HEK293T (cell line): ENCODE data around the gene PINK1.

ENCODE experiments used
- BHLHE40 ChIP-seq: fragments of 450-650 bp; IDR thresholded peaks from 2 replicates; pipeline ENCODE4 v1.6.1; 2016; ENCODE audit warnings: mild to moderate bottlenecking, moderate library complexity, borderline replicate concordance
- FOXK2 ChIP-seq: fragments of 450-650 bp; IDR thresholded peaks from 2 replicates; pipeline ENCODE4 v1.6.1; 2016; ENCODE audit warnings: mild to moderate bottlenecking
- NFRKB ChIP-seq: fragments of 450-650 bp; IDR thresholded peaks from 2 replicates; pipeline ENCODE4 v1.6.1; 2016; ENCODE audit warnings: mild to moderate bottlenecking, moderate library complexity
- SP1 ChIP-seq: fragments of 450-650 bp; IDR thresholded peaks from 2 replicates; pipeline ENCODE4 v1.6.1; 2017
- ZNF384 ChIP-seq: fragments of 450-650 bp; IDR thresholded peaks from 2 replicates; pipeline ENCODE4 v1.6.1; 2016

GRCh38 chr1:20588634-20589225 is 44.5 kb upstream of the PINK1 start, which contains the start of gene CDA:
- no peak for TF ChIP-seq FOXK2
- no peak for TF ChIP-seq ZNF384
- TF ChIP-seq SP1, result no peak
- no peak for TF ChIP-seq NFRKB
- TF ChIP-seq BHLHE40, result no peak
